Aorta (tissue), 5 donors: ENCODE data around the gene ADAM22. TPM values are rescaled to one million over a fixed set of nuclear protein-coding genes. Genes with fewer than 3 reads are reported as not detected.

Experiments used
- ATAC-seq: fragments of 200-7000 bp; cut with Tn5 transposase; one replicate; pipeline ENCODE4 v1.9.1; 2022; ENCODE audit warnings: moderate library complexity; ENCODE audit not compliant: low FRiP score
- DNase-seq, 2 donors: peaks; one replicate each; pipeline ENCODE4 v3.0.0-alpha.2; 2020
- H3K27ac ChIP-seq, 2 donors: one replicate each; pipeline ENCODE4 v1.5.1; 2013; ENCODE audit warnings: low read length in 2 of 2, mild to moderate bottlenecking in 2 of 2, moderate library complexity in 2 of 2, control low read depth in 1 of 2, inconsistent platforms in 1 of 2, low read depth in 1 of 2
- H3K27me3 ChIP-seq, 2 donors: one replicate each; pipeline ENCODE4 v1.6.1; 2013; ENCODE audit warnings: control low read depth in 1 of 2, low read length in 1 of 2, mild to moderate bottlenecking in 1 of 2, moderate library complexity in 1 of 2; ENCODE audit not compliant: insufficient read depth in 2 of 2, control insufficient read depth in 1 of 2
- H3K36me3 ChIP-seq, 2 donors: one replicate each; pipeline ENCODE4 v1.6.1; 2013; ENCODE audit warnings: control low read depth in 1 of 2, low read length in 1 of 2, mild to moderate bottlenecking in 1 of 2; ENCODE audit not compliant: insufficient read depth in 2 of 2, control insufficient read depth in 1 of 2
- H3K4me1 ChIP-seq, 2 donors: one replicate each; pipeline ENCODE4 v1.6.1; 2013; ENCODE audit warnings: low read length in 2 of 2, control low read depth in 1 of 2, mild to moderate bottlenecking in 1 of 2, moderate library complexity in 1 of 2; ENCODE audit not compliant: insufficient read depth in 2 of 2, control insufficient read depth in 1 of 2
- H3K4me3 ChIP-seq, 2 donors: one replicate each; pipeline ENCODE4 v1.5.1; 2013; ENCODE audit warnings: low read length in 2 of 2, control low read depth in 1 of 2, mild to moderate bottlenecking in 1 of 2
- H3K9me3 ChIP-seq: one replicate; pipeline ENCODE4 v1.6.1; 2013; ENCODE audit warnings: mild to moderate bottlenecking, low read length; ENCODE audit not compliant: control insufficient read depth
- WGBS, 2 donors: extraction: QIAGEN DNeasy Blood & Tissue Kit; methylation state at CpG; one replicate each; pipeline ENCODE4 v1.1.7; 2013; 5-methylcytosine and 5-hydroxymethylcytosine counted together
- intact Hi-C, 2 donors: fragments of 100-400 bp; cut with DNase I; formaldehyde crosslinking; loops; one replicate each; pipeline versions ENCODE4 v1.14.2 to v1.15.0; 2022
- polyA plus RNA-seq, 2 donors: library from polyadenylated mRNA; stranded (reverse); fragments of 200-250 nt; gene quantifications; one replicate each; pipeline ENCODE4 v1.2.3, GENCODE V29; 2013
- total RNA-seq, 2 donors: library from RNA; stranded (reverse); fragmentation: NEBNext Ultra II Directional; extraction: Animal tissue kit (Norgen Biotek cat#: 25700); gene quantifications; one replicate each; pipeline ENCODE4 v1.2.1, GENCODE V29; 2021
- donor health status: healthy with polysubstance abuse.
- donor health status: Bipolar disorder and iron deficiency.
- donor health status: DM: no; HTN: no; CAD: no.
- donor health status: DM: no; HTN: no; CAD: no.
- donor health status: DM: yes; HTN: yes; CAD: no.

The ADAM22 gene
- total and polyA plus RNA-seq, 4 donors = 0.13 to 8.4 (median 3.1) TPM

GRCh38 chr7:88069093-88069492 lies 135.0 kb downstream of the ADAM22 start:
- WGBS, 2 donors = 100% methylated on average over 1 of the region's 1 CpG

GRCh38 chr7:88071994-88072714 lies 138.1 kb downstream of the ADAM22 start:
- Histone ChIP-seq H3K27me3 (no peaks in the 10 kb centered on the region), H3K9me3 (peaks cover 1% of the 10 kb centered on the region), H3K4me1 (no peaks in the 10 kb centered on the region), H3K36me3 (no peaks in the 10 kb centered on the region), H3K27ac (no peak overlapping the region), H3K4me3 (no peak overlapping the region)
- ATAC-seq (no peak), DNase-seq (no peak)
- intact Hi-C loops = no loop called here
- WGBS, 2 donors = 49 to 60% methylated on average over 3 of the region's 3 CpGs

More at GRCh38 chr7:88069093-88069492, 135.0 kb downstream of the ADAM22 start:
- Histone ChIP-seq H3K4me1 (no peaks in the 10 kb centered on the region), H3K4me3 (no peak overlapping the region), H3K36me3 (no peaks in the 10 kb centered on the region), H3K27me3 (no peaks in the 10 kb centered on the region), H3K27ac (no peak overlapping the region), H3K9me3 (peaks cover 1% of the 10 kb centered on the region)
- intact Hi-C loops = no loop called here
- ATAC-seq (no peak), DNase-seq (no peak)

GRCh38 chr7:88072715-88073055 lies 138.6 kb downstream of the ADAM22 start:
- intact Hi-C loops = no loop called here
- DNase-seq (no peak), ATAC-seq (no peak)
- H3K9me3 ChIP-seq = peaks cover 1% of the 10 kb centered on the region
- H3K27ac ChIP-seq = no peak overlapping the region
- no peaks in the 10 kb centered on the region for H3K4me1 ChIP-seq
- no peaks in the 10 kb centered on the region for H3K27me3 ChIP-seq
- no peak overlapping the region for H3K4me3 ChIP-seq
- H3K36me3 ChIP-seq = no peaks in the 10 kb centered on the region
- WGBS, 2 donors = 63 to 83% methylated on average over 1 of the region's 1 CpG

GRCh38 chr7:88073626-88074025 lies 139.6 kb downstream of the ADAM22 start:
- WGBS, 2 donors = 88 to 91% methylated on average over 1 of the region's 1 CpG
- no peak for DNase-seq
- no peak overlapping the region for H3K4me3 ChIP-seq
- intact Hi-C loops = no loop called here
- no peaks in the 10 kb centered on the region for H3K27me3 ChIP-seq
- no peaks in the 10 kb centered on the region for H3K4me1 ChIP-seq
- peaks cover 1% of the 10 kb centered on the region for H3K9me3 ChIP-seq
- no peak overlapping the region for H3K27ac ChIP-seq
- H3K36me3 ChIP-seq = no peaks in the 10 kb centered on the region
- no peak for ATAC-seq

GRCh38 chr7:88075216-88075615 lies 141.2 kb downstream of the ADAM22 start:
- DNase-seq (no peak), ATAC-seq (no peak)
- H3K36me3 ChIP-seq = no peaks in the 10 kb centered on the region
- no peak overlapping the region for H3K27ac ChIP-seq
- H3K9me3 ChIP-seq = no peaks in the 10 kb centered on the region
- 89 to 91% methylated on average over 2 of the region's 2 CpGs for WGBS, 2 donors
- H3K4me1 ChIP-seq = no peaks in the 10 kb centered on the region
- intact Hi-C loops = no loop called here
- no peak overlapping the region for H3K4me3 ChIP-seq
- H3K27me3 ChIP-seq = no peaks in the 10 kb centered on the region

GRCh38 chr7:88083883-88084282 lies 149.8 kb downstream of the ADAM22 start:
- DNase-seq (no peak), ATAC-seq (no peak)
- no peaks in the 10 kb centered on the region for H3K36me3 ChIP-seq
- intact Hi-C loops = no loop called here
- no peaks in the 10 kb centered on the region for H3K27me3 ChIP-seq
- H3K27ac ChIP-seq = no peak overlapping the region
- 50 to 74% methylated on average over 2 of the region's 2 CpGs for WGBS, 2 donors
- H3K4me3 ChIP-seq = no peak overlapping the region
- H3K9me3 ChIP-seq = no peaks in the 10 kb centered on the region
- no peaks in the 10 kb centered on the region for H3K4me1 ChIP-seq

GRCh38 chr7:88089561-88089960 lies 155.5 kb downstream of the ADAM22 start:
- Histone ChIP-seq H3K27me3 (no peaks in the 10 kb centered on the region), H3K9me3 (no peaks in the 10 kb centered on the region), H3K4me1 (no peaks in the 10 kb centered on the region), H3K4me3 (no peak overlapping the region), H3K36me3 (no peaks in the 10 kb centered on the region), H3K27ac (no peak overlapping the region)
- ATAC-seq = no peak
- intact Hi-C loops = no loop called here
- no peak for DNase-seq
- 4% methylated on average over 1 of the region's 1 CpG for WGBS, 2 donors

GRCh38 chr7:88090240-88090639 lies 156.2 kb downstream of the ADAM22 start:
- H3K27me3 ChIP-seq = no peaks in the 10 kb centered on the region
- ATAC-seq (no peak), DNase-seq (no peak)
- H3K4me1 ChIP-seq = no peaks in the 10 kb centered on the region
- H3K36me3 ChIP-seq = no peaks in the 10 kb centered on the region
- WGBS, 2 donors = 59 to 82% methylated on average over 1 of the region's 1 CpG
- no peak overlapping the region for H3K27ac ChIP-seq
- intact Hi-C loops = no loop called here
- no peaks in the 10 kb centered on the region for H3K9me3 ChIP-seq
- H3K4me3 ChIP-seq = no peak overlapping the region

- no peak overlapping the region for H3K27ac ChIP-seq
- H3K27me3 ChIP-seq = no peaks in the 10 kb centered on the region
- no peaks in the 10 kb centered on the region for H3K9me3 ChIP-seq
- H3K36me3 ChIP-seq = no peaks in the 10 kb centered on the region
- WGBS, 2 donors = 2 to 5% methylated on average over 2 of the region's 2 CpGs
- no peak overlapping the region for H3K4me3 ChIP-seq
- intact Hi-C loops = no loop called here
- DNase-seq = no peak
- ATAC-seq = no peak
- H3K4me1 ChIP-seq = no peaks in the 10 kb centered on the region
Observed at GRCh38 chr7:88090671-88091070, 156.6 kb downstream of the ADAM22 start.
